ENCODE measurements around the gene NUP35.

- TF ChIP-seq CTCF (IDR thresholded peaks at IDR 0.05 in 4 of 5, conservative IDR thresholded peaks at IDR 0.05 in 1 of 5): no peak
- TF ChIP-seq POLR2A (IDR thresholded peaks at IDR 0.05): no peak
Observed at GRCh38 chr2:183091318-183091953, 32.8 kb upstream of the NUP35 start.

All from gastrocnemius medialis (tissue), 4 donors.